ENCODE measurements around the gene CNTNAP2. TPM values are rescaled to one million over a fixed set of nuclear protein-coding genes. Genes with fewer than 3 reads are reported as not detected.
"Not testable (repeated sequence)": the region's sequence is repeated elsewhere in the genome, so short reads cannot be mapped to it uniquely, and the experiment has no call there.

The CNTNAP2 gene
- polyA plus RNA-seq, 10 donors, result 5.6 to 19.6 (median 11.4) TPM

DNA sequence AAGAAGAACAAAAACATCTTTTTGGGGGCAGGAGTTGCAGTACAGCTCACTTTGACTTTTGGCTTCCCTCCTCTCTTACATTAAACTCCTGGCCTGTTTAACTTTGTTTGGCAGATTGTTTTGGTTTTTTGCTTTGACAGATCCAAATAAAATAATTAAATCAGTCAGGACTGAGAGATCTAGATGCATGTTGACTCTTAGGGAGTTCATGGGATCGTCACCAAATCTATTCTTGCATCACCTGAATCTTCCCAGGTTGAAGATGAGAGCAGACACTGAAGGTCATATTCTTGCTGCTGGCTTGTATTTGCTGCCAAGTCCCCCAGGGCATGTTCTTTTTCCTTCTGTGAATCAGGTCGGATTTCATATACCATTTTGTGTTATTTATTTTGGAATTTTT, 759.4 kb downstream of the CNTNAP2 start:
- peak; percentile 33 to 75 (median 42) for DNase-seq

DNA sequence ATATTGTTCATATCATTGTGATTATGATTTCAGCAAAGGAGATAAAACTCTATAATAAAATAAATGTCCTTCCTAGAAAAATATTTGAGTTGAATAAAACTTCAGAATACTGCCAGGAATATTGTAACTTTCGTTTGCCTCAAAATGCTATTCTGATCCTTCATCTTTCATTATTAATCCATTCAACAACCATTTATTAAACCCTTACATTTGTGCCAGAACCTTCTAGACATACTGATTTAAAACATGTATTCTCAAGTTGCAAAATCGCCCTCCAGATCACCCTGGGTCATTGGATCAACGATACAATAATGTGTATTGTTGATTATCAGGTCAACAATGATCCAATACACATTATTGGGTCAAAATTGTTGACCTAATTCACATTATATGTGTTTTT, 759.8 kb downstream of the CNTNAP2 start:
- DNase-seq, result peak; percentile 8 to 55 (median 21)

DNA sequence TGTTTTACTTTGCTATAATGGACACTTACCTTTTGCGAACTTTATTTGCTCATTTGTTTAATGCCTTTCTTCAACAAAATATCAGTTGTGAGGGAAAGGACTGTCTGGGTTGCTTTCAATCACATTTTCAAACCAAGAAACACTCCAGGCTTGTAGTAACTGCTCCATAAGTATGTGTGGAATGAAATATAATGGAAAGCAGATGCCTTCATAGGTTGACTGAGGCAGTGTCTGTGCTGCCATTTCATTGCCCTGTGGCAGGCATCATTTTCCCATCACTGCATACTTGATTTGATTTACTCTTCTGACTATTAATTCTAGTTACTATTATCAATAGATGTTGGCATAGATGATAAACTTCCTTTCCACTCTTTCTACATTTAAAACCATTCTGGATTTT, 762.3 kb downstream of the CNTNAP2 start:
- DNase-seq, result no peak

DNA sequence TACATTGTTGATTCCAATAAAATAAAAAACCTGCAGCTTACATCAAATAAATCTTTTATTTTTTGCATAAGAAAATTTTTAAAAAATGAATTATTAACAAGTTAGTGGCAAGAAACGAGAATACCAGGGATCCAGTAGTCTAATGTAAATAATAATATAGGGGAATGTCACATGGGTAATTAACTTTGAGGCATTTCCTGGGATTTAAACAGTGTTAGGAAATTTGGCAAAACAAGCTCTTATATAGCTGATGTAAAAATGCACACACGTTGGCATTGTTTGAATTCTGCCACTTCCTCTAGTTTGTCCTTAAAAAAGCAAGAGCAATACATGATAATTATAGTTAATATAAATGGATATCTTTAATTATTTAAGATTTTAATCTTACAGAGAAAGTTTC, 768.6 kb downstream of the CNTNAP2 start:
- DNase-seq, result no peak

DNA sequence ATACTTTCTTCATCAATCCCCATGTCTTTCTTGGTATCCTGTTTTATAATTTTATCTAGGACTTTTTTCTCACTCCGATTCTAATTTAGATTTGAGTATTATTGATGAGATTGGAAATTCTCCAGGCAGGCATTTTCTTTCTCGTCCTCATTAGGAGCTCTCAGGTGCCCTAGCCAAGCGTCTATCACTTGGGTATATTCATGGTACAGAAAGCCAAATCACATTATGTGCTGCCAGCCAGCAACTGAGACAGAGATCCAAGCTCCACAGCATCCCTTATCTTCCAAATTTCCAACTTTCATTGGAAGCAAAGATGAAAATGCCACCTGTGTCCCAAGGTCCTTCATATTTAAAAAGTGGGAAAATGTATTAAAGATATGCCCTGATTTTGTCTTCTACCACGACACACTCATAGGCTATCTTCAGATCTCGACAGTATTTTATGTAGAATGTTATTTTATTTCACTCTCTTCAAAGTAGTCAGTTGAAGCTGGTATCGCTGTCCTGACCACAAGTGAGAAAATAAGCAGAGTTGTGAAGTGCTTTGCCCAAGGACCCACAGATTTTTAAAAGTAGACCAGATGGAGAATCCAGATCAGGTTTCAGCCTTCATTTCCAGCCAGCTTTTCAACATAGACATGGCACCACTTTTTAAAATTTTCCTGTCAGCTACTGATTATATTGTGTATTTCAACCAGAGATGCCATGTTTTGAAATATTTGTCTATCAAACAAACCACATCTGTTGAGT, 773.4 kb downstream of the CNTNAP2 start:
- DNase-seq, result no peak

DNA sequence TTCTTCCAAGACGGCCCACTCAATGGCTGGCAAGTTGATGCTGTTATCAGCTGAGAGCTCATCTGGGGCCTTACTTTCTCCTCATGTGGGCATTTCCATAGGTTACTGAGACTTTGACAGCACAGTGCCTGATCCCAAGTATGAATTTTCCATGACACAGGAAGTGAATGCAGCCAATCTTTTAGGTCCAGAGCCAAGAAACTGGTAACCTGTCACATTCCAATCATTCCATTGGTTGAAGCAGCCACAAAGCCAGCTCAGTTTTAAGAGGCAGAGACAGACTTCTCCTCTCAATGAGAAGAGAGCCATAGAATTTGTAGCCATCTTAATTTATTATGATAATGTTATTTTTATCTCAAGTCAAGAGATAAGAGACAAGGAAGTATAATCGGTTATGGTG, 775.5 kb downstream of the CNTNAP2 start:
- no peak for DNase-seq

DNA sequence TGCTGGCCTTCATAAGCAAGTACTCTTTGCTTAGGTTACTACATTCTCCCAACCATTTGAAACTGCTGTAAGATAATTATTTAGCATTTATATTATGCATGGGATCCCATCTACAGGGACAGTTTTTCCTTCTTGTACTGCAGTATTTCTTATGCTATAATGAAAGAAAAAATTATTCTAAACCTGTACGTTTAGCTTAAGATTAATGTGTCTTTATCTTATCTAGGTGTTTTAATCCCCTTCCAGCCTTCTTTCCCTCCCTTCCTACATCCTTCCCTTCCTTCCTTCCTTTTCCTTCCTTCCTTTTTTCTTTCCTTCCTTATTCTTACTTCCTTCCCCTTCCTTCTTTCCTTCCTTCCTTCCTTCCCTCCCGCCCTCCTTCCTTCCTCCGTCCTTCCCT, 778.3 kb downstream of the CNTNAP2 start:
- no peak for DNase-seq

DNA sequence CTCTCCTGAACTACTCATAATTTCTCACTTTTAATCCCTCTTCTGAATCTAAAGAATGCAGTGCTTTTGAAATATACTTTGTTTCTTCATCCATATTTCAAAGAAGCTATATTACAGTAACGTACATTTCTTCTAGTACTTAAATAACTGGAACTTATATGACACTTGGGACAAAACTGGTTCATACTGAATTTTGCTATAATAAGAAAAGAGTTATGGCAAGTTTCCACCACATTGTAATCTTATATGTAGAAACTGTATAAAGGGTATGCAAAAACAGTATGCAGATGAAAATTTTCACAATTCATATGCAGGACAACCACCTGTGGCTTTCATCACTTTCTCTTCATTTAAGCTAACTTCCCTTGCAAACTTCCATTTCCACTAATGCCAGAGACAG, 785.7 kb downstream of the CNTNAP2 start:
- peak in 1 of 3 donors; percentile 58 for DNase-seq

DNA sequence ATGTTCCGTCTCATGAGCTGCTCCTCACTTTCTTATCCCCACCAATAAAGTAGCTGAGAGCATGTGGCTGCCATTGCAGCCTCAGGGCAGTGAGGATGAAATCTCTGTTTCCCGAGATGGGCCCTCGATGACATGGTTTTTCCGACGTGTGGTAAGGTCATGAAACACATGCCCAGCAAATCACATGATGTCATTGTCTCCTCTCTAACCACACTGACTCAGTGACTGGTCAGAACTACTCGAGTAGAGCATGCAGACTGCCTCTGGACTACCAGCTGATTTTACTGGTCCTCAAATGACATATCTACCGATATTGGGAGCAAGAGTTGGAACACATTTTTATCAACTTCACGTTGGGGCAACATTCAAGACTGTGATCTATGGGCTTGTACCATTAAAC, 786.1 kb downstream of the CNTNAP2 start:
- no peak for DNase-seq

DNA sequence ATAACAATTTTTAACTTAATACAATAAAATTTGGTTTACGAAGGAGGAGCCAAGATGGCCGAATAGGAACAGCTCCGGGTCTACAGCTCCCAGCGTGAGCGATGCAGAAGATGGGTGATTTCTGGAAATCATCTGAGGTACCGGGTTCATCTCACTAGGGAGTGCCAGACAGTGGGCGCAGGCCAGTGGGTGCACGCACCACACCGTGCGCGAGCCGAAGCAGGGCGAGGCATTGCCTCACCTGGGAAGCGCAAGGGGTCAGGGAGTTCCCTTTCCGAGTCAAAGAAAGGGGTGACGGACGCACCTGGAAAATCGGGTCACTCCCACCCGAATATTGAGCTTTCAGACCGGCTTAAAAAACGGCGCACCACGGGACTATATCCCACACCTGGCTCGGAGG, 789.1 kb downstream of the CNTNAP2 start:
- DNase-seq, result not testable (repeated sequence)

DNA sequence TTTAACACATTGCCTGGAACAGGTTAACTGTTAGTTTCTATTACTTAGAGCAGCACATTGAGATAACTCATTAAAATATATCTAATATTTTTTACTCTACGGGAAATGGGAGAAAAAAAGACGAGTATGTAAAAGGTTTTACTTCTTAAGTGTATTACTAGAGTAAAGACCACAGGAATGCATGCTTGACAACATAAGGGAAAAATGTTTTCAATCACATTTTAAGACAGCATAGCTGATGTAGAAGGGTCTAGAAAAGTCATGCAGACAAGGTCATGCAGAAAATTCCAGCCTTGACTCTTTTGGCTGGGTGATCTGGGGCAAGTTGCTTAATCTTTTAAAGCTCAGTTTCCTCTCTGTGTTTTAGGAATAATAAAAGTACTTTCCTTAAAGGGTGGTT, 806.2 kb downstream of the CNTNAP2 start:
- DNase-seq, result peak in 1 of 3 donors; percentile 4

DNA sequence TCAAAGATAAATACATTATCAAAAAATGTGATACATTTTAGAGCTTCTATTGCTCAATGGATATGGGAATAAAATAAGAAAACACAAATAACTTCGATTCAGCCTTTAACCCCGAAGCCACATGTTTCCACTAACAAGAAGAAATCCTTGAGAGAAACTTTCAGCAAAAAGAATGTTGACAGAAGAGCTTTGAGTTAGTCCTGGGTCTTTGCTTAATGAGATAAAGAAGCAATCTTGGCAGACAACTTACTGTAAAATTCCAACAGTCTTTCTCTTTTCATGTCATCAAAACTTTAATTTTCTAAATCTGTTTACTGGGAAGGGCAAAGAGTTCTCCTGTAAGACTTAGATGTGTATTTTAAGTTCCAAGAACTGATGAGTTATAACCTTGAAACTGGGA, 810.2 kb downstream of the CNTNAP2 start:
- DNase-seq, result peak in 2 of 3 donors; percentile 7 to 26

DNA sequence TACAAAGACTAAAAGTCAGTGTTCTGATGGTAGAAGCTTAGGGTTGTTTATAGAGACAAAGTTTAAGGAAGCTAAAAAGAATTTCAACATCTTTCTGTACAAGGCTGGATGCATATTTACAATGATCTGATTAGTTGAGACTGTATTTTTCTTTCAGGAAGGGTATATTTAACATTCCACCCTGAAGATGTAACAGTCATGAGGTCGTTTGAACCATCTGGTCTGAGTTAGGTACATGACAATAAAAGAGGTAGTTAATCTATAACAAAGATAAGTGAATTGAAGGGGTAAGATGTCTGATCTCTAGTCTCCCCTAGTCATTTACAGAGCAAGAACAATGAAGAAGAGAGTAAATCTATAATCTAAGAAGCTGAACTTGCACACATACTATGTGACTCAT, 821.2 kb downstream of the CNTNAP2 start:
- no peak for DNase-seq

DNA sequence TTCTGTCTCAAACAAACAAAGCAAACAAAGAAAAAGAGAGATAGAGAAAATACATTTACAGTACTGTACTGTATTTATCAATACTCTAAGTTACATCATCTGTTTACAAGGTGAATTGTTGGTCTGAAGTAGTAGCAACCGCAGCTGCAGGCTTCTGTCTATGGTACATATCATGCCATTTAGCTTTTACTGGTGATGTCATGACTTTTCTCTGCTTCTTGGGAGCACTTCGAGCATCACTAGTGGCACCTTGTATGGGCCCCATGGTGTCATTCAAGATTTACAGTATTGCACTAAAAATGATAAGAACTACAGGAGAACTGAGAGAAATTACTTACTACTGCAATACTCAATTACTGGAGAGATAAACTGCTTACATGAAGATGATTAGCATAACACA, 826.9 kb downstream of the CNTNAP2 start:
- DNase-seq, result no peak

DNA sequence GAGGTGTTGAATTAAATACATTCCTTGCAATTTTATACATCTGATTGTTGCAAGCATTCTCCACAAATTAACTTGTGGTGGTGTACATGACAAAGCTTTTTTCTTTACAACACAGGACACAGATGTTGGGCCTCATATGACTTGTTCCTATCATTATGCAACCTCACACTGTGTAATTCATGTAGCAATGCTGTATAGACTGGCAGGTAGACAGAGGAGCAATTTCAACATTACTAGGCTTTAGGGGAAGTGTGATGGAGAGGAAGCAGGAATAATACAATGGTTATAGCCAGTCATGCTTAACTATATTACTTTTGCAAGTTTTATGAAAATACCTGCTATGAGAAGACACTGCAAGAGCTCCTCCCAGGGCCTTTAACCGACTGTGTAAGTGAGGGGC, 832.1 kb downstream of the CNTNAP2 start:
- no peak for DNase-seq

DNA sequence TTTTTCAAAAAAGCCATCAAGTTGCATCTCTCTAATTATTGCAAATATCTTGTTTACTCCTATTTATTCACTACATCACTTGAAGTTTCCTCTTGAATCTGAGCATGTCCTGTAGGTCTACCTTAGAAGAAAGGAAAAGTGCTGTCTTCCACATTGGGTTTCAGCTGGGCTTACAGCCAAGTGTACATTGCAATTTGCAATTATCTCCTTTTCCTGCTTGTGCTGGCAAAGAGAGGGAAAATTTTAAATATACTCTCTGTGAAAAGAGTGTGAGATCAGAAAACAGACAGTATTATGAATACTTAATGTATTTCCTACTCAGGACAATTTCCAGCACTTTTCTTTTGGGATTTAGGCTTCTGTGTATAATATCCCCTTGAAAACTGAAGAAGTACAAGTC, 839.7 kb downstream of the CNTNAP2 start:
- DNase-seq, result peak in 1 of 3 donors; percentile 21

DNA sequence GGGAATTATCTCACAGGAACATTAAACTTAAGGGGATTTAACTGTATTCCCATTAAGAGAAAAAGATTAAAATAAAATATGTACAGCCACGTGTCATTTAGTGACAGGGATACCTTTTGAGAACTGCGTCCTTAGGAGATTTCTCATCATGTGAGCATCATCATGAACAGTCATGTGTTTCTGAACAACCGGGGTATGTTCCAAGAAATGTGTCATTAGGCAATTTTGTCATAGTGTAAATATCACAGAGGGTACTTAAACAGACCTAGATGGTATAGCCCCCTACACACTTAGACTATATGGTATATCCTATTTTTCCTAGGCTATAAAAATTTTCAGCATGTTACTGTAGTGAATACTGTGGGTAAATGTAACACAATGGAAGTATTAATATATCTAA, 840.3 kb downstream of the CNTNAP2 start:
- peak in 1 of 3 donors; percentile 5 for DNase-seq

DNA sequence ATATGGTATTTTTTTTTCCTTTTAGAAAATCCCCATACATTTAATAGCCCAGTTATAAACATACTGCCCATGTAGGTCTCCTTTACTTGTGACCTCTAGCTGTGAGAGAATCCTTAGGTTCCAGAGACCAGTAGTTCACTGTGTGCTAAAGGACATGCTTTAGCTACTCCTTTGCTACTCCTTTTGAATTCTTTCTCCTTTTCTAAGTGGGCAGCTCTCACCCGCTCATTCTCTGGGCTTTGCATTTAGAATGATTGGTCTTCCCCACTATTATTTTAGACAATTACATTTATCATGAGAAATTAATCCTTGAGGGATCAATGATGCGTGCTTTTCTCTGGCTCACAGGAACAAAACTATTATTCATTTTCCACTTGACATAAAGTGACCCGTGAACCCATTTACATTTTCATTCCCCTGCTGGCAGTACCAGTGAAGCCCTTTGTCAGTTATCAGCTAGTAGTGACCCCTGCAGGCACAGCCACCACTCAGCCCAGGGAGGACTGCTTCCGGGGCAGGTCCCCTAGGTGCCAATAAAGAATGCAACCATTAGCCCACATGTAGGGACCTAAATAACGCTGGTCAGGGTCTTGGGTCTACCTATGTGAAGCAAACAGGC, 844.3 kb downstream of the CNTNAP2 start:
- DNase-seq, result no peak

DNA sequence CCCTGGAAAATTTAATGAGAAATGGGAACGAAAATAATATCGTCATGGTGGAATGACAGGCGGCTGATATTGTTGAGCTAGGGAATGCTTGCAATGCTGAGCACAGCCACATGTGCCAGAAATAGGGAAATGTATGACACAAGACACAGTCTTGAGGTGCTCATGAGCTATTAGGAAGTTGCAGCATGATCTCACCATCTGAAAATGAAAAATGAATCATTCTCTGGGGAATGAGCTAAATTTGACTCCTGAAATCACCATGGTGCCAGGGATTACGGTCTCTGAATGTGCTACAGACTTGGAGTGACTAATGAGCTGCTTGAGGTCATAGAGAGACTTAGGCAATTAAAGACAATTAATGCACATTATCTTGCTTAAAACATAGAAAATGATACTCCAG, 845.0 kb downstream of the CNTNAP2 start:
- peak; percentile 19 to 88 (median 30) for DNase-seq

DNA sequence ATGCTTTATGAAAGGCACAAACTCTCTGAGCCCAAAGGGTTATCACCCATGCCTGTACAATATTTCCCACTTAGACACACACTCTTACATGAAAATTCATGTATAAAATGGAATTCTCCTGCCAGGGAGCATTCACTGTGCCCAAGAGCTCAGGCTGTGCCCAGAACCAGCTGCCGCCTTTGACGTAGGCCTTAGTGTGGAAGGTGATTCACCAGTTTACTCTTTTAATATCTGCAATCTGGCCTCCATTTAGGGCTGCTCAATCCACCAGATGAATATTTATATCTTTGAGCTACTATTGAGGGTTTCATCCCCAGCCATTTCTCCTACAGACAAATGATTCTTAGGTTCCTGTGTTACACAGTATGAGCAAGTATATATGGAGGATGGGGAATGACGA, 849.7 kb downstream of the CNTNAP2 start:
- DNase-seq, result no peak

DNA sequence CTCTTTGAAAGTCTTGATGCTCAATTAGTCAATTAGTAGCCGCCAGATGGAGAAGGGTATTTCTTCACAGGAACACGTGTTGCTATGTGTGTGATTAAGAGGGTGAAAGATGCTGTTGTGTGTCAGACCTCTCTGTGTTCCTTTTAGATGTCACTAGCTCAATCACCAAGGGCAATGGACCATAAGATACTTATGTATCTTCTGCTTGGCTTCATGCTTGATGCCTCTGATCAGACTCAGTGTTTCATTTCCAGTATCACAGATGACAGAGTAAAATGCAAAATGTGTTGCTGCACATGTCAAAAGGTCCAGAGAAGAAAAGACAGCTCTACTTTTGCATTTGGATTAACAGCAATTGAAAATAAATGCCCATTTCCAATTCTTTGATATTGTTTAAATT, 865.9 kb downstream of the CNTNAP2 start:
- DNase-seq, result no peak

DNA sequence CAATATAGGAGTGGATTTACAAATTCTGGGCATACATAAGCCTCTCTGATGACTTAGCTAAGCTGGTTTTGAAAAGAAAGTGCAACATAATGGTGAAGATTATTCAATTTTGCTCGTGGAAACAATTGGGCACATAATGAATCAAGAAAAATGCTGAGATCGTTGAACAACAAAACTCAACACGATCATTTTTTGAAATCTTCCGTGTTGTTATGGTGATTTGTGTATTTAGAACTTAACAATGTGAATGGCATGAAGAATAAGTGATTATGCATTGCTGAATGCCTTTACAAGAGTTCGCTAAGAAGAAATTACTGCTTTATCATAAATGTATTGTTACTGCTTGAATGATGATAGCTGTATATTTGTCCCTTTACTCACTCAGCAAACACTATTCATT, 875.0 kb downstream of the CNTNAP2 start:
- no peak for DNase-seq

DNA sequence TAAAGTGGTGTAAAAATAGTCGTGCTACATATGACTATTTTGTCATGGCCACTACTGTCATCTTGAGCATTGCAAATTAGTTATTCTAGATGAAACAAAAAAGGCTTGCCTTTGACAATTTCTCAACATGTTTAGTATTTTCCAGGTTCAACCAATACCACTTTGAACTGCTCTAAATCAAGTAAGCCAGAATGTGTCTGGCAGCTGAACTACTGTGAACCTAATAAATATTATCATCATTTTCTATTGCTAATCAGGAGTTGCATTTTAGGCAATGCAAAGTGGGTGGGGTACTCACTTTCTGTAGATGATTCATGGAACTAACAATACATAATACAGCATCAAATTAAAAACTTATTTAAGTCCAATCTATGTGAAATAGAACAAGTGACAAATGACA, 877.2 kb downstream of the CNTNAP2 start:
- no peak for DNase-seq

DNA sequence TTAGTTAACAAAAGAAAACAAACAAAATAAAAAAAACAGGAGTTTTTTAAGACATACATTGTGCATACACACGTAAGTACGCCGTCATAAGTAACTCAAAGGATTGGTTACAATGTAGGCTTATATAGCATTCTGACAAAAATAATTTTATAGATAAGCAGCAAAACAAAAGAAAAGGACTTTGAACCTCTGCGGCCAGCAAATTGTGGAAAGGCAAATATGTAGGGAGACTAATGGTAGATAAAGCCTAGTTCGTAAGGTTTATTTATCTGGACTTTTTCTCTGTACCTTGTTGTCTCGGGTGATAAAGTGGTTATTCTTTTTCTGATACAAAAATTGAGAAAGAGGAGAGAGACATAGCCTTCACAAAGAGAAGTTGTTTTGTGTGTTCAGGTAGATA, 891.9 kb downstream of the CNTNAP2 start:
- no peak for DNase-seq
